Retina (tissue), 1 donor: ENCODE data around the gene SLC27A1.
"Not testable (repeated sequence)": the region's sequence is repeated elsewhere in the genome, so short reads cannot be mapped to it uniquely, and the experiment has no call there.

Experiments
- DNase-seq: peaks from one replicate; pipeline ENCODE4 v3.0.0-alpha.2; 2016

The SLC27A1 gene

DNA sequence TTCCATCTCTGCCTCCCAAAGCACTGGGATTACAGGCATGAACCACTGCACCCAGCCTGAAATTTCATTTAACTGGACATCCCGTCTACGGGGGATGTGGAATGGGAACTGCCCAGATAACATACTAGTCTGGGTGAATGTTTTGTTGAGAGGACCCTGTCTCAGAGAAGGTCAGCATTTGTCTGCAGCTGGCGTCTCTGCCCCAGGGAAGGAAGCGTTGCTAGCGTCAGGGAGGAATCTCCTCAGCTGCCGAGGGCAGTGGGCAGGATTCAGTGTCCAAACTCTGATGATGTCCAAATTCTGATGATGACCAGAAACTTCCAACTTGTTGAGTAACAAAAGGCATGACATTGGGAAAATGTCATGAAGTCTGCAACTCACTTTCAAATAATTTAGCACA, 12.7 kb upstream of the SLC27A1 start:
- no peak for DNase-seq

DNA sequence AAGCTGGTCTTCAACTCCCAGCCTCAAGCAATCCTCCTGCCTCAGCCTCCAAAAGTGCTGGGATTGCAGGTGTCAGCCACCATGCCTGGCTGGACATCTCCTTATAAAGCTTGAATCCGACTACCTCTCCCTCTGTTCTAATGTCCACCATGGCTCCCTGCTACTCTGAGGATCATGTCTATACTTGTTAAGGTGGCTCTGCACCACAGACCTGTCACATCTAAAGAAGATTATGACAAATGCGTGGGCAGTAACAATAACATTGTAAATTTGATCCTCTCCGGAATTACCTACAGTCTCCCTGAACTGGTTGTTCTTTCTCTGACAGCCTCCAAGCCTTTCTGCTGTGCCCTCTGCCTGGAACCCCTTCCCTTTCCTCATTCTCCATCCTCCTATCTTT, 11.4 kb upstream of the SLC27A1 start:
- DNase-seq: no peak

DNA sequence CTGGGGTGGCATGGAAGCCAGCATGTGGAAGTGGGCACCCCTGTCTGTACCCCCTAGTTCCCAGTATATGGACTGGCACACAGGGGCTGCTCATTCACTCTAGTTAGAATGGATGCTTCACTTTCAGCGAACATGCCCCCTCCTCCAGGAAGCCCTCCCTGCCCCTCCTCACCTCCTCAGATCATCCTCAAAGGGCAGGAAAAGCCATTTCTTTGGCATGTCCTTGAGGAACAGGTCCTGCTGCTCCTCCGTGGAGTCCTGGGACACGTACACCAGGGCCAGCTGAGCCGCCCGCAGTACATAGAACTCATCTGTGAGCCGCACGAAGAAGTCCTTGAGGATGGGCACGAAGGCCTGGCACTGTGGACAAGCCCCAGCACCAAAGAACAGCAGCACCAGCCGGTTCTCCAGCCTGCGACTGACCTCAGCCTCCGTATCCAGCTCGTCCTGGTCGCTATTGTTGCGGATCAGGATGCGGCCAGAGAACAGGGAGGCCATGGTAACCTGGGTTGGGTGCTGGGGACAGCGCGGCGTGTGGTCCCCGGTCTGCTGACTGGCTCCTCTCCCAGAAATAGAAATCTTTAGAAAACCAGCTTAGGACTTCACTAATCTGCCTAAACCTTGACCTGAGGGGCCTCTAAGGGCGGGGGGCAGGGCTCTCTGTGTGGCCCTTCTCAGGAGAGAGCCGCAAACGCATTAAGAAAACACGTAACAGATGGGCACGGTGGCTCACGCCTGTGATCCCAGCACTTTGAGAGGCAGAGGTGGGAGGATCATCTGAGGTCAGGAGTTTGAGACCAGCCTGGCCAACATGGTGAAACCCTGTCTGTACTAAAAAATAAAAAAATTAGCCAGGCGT, 9.7 kb upstream of the SLC27A1 start, which contains the start of gene NXNL1:
Gene NXNL1 (minus strand): TSS at position 555 of the 859 bp plus-strand sequence. CDS start 57 bp downstream, at position 498.
- DNase-seq: no peak

DNA sequence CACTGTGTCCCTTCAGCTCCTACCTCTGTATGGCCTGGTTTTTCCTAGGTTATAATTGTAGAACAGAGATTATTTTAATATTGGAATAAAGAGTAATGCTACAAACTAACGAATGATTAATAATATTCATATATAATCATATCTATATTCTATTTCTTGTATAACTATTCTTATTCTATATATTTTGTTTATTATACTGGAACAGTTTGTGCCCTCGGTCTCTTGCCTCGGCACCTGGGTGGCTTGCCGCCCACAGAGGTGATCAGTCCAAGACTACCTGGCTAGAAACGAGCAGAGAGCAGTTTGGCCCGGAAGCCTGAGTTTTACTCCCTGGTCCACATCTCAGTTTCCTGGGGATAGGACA, 3.9 kb upstream of the SLC27A1 start:
- DNase-seq: no peak

DNA sequence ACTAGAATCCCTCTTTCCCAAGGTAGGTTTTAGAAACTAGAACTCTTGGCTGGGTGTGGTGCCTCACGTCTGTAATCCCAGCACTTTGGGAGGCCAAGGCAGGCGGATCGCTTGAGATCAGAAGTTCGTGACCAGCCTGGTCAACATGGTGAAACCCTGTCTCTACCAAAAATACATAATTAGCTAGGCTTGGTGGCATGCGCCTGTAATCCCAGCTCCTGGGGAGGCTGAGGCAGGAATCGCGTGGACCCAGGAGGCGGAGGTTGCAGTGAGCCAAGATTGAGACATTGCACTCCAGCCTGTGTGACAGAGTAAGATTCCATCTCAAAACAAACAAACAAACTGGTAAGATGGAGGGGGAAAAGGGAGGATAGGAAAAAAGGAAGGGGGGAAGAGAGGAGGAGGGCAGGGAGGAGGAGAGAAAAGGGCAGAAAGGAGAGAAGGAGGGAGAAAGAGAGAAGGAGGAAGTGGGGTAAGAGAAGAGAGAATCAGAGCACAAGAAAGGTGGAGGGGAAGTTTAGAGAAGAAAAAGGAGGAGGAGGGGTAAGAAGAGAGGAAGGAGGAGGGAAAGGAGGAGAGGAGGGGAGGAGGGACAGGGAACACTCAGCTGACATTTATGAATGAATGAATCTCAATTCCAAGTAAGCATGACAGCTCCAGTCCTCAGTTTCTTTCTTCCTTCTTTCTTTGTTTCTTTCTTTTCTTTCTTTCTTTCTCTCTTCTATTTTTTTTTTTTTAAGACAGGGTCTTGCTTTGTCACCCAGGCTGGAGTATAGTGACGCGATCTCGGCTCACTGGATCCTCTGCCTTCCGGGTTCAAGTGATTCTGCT, 2.6 kb upstream of the SLC27A1 start:
- DNase-seq: no peak

DNA sequence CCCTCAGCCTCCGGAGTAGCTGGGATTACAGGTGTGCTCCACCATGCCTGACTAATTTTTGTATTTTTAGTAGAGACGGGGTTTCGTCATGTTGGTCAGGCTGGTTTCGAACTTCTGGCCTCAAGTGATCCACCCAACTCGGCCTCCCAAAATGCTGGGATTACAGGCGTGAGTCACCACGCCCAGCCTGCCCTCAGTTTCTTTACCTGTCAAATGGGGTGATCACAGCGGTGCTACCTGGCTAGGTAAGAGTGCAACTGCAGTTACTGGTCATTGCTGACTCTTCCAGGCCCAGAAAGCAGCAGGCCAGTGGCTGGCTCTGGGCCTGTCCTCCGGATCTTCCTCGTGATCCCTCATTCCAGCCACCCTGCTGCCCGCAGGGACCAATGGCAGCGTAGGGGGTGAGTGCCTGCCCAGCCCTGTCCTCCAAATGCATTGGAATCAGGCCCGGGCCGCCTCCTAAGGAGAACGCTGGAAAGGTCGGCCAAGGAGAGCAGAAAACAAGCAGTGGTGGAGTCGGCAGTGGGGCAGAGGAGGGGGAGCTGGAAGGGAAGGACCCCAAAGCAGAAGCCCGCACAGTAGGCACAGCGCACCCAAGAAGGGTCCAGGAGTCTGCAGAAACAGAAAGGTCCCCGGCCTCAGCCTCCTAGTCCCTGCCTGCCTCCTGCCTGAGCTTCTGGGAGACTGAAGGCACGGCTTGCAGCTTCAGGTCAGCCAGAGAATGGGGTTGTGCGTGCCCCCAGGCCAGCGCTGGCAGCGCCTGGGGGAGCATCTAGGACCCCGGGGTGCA, 1.8 kb upstream of the SLC27A1 start:
- no peak for DNase-seq

DNA sequence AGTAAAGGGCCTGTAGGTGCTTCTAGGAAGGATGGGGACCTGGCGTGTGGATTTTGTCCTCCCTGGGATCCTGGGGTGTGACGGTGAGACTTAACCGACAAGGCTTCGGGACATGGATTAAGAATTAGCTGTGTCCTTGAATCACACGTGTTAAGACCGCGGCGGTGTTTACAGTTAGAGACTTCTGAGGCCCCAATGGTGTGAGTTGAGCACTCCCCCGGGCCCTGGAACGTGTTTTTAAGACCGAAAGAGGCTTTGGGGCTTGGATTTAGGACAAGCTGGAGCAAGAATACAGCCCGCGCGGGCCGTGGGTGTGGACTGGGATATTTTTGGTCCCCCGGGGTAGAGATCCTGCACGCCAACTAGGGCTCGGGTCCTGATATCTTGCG, 1.2 kb upstream of the SLC27A1 start:
- DNase-seq: no peak

DNA sequence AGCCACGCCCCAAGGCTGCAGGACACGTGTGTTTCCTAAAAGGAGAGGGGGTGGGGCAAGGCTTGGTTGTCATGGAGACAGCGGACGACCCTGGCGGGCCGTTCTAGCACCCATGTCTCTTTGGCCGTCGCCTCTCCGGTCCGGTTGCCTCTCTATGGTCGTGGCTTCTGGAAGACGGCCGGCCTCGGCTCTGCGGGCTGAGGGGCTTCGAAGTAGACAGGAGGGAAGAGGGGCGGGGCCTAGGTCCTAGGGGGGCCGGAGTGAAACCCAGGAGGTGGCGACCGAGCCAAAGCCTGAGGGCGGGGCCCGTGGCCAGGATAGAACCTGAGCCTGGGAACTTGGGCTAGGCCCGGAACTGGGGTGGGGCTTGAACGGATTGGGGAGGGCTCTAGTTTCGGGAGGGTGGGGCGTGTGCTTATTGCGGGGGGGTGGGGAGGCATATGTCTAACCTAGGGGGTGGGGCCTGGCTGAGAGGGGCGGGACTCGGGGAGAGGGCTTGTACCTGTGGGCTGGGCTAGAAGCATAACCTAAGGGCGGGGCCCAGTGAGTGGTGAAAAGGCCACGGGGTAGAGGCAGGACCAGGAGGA, 750 bp upstream of the SLC27A1 start:
- peak; percentile 86 for DNase-seq

DNA sequence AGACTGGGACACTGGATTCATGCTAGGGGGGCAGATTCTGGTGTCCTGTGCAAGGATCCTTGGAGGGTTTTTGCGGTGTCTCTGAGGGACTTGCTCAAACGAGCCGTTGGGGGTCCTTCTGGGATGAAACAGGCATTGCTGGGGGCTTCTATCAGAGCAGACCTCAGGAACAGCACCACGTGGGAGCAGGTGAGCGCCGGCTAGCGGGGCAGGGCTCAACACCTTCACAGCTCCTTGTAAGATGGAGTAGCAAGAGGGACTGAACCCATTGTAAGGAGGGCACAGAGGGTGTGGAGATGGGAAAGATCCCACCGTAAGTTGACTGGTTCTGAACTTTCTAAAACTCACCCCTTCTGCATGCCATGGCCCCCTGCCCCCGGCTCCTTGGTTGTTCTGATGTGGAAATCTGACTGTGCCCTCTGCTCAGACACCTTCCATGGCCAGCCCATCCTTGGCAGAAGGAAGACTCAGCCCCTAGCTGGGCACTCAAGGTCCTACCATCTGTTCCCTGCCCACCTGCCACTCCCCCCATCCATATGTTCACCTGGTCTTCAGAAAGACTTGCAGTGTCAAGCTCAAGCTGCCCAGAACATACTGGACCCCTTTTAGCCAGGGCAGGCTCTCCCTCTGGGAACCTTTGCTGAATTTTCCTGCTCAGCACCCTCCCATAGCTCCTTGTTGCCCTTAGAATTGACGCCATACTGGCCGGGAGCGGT, 1.2 kb downstream of the SLC27A1 start:
- no peak for DNase-seq

DNA sequence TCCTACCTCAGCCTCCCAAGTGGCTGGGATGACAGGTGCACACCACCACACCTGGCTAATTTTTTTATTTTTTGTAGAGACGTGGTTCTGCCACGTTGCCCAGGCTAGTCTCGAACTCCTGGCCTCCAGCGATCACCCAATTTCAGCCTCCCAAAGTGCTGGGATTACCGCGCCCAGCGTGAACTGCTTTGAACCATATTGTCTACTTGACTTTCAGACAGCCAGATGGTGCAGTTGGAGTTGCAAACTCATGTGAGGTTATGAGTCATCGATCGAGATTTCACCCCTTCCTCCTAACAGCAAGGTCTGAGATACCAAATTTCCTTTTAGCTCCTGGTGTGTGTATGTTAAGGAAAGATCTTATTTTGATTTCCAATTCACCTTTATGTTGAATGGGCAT, 2.7 kb downstream of the SLC27A1 start:
- DNase-seq: no peak

DNA sequence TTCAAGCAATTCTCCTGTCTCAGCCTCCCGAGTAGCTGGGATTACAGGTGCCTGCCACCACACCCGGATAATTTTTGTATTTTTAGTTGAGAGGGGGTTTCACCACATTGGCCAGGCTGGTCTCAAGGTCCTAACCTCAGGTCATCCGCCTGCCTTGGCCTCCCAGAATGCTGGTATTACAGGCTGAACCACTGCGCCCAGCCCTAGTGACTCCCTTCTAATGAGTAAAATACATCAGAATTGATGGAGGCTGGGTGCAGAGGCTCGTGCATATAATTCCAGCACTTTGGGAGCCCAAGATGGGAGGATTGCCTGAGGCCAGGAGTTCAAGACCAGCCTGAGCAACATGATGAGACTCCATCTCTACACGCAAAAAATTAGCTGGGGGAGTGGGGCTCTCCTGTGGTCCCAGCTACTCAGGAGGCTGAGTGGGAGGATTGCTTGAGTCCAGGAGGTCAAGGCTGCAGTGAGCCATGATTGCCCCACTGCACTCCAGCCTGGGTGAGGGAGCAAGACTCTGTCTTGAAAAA, 4.8 kb downstream of the SLC27A1 start:
- DNase-seq: not testable (repeated sequence)

DNA sequence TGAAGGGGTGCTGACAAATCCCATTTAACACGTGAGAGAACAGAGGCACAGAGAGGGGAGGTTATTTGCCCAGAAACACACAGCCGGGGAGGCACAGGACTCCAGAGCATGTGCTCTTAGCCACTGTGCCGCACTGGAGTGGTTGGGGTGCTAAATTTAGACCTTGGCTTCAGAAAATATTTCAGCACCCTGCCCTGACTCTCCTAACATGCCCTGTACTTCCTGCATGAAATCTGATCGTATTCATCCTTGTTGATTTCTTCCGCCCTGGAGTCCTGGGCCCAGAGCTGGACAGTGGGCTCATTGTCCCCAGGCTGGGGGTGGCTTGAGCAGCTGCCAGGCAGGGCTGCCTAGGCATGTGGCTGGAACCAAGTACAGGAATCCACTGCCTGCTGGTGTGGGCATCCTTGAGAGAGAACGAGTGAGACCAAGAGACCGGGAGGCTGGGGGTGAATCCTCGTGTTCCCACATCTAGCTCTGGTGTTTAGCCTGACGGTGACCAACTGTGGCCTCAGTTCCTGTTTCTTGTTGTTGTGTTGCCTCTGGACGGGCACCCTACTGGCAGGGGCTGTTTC, 5.3 kb downstream of the SLC27A1 start:
- DNase-seq: no peak

DNA sequence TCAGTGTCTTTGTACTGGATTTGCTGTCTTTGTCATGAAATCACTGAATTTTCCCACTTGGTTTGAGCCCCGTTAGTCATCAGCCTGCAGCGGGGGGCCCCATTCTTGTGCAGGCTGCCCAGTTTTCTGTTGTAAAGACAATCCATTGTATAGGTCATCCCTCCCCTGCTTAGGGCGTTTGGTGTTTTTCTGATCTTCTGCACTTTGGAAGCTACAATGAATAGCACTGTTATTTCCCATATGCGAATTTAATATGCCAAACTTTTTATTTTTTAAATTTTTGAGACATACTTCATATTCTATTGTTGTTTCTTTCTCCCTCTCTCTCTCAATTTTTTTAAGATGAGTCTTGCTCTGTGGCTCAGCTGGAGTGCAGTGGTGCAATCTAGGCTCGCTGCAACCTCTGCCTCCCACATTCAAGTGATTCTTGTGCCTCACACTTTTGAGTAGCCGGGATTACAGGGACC, 9.0 kb downstream of the SLC27A1 start:
- DNase-seq: no peak

DNA sequence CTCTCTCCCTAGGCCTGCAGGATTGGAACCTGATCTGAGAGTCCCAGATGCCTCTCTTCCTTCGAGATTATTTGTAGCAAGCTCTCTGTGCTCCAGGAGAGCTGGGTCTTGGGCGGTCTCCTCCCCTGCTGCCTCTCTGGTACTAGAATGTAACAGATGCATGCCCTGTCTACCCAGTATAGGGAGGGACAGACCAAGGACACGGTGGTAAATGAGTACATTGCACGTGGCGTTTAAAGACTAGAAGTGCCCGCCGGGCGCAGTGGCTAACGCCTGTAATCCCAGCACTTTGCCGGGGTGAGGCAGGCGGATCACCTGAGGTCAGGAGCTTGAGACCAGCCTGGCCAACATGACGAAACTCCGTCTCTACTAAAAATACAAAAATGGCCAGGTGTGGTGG, 11.7 kb downstream of the SLC27A1 start:
- DNase-seq: no peak

DNA sequence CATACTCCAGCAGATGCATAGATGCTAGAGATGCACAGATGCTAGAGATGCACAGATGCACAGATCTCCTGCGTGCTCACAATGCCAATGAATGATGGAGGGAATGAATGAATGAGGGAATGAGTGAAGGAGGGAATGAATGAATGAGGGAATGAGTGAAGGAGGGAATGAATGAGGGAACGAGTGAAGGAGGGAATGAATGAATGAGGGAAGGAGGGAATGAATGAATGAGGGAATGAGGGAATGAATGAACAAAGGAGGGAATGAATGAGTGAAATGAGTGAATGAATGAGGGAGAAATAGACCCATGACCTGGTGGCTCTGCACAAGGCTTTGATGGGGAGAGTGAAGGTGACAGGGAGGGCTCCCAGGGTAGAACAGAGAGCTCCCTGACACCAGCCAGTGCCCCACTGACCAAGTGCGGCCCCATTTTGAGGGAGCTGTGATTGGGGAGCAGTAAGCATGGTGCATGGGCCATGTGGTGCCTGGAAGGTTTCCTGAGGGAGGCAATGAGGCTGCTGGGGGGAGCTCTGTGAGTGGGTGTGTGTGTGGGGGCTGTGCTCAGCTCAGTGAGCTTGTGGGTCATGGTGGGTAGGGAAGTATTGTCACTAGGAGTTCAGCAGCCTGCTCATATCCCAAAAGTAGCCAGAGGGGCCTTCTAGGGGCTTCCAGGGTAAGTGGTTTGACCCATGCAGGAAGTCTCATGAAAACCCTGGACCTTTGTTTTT, 12.7 kb downstream of the SLC27A1 start:
- no peak for DNase-seq

DNA sequence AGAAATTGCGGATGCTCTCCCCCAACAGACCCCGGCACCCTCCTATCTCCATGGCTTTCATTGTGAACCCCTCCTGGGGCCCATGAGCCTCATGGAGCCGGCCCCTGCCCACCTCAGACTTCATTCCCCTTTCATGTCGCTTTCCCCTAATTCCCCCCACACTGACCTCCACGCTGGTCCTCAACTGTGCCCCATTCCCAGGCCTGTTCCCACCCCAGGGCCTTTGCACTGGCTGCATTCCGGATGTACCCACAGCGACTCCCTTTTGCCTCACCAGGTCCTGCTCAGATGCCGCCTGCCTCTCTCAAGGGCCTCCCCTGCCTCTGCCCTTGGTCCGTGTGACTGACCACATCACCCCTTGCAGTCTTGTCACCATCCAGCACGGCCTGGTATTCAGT, 13.3 kb downstream of the SLC27A1 start:
- DNase-seq: no peak

DNA sequence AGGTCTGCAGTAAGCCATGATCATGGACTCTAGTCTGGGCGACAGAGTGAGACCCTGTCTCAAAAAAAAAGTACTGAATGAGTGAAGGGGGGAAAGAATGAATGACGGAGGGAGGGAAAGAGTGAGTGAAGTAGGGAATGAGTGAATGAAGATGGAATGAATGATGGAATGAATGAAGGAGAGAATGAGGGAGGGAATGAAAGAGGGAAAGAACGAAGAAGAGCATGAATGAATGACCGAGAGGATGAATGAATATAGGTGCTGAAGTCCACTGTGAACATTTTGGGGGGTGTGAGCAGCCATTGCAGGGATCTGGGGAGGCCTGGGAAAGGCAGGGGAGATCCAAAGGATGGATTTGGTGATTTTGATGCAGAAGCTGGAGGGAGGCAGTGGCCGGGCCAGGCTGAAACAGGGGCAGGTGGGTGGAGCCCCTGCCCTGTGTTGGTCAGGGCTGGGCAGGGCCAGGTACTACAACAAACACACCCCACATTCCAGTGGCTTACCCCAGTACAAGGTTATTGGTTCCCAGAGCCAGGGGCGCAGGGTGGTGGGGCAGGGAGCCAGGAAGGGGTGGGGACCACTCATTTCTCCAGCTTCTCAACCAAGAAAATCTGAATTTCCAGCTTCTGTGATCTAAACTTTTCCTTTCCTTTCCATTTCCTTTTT, 14.3 kb downstream of the SLC27A1 start:
- no peak for DNase-seq

DNA sequence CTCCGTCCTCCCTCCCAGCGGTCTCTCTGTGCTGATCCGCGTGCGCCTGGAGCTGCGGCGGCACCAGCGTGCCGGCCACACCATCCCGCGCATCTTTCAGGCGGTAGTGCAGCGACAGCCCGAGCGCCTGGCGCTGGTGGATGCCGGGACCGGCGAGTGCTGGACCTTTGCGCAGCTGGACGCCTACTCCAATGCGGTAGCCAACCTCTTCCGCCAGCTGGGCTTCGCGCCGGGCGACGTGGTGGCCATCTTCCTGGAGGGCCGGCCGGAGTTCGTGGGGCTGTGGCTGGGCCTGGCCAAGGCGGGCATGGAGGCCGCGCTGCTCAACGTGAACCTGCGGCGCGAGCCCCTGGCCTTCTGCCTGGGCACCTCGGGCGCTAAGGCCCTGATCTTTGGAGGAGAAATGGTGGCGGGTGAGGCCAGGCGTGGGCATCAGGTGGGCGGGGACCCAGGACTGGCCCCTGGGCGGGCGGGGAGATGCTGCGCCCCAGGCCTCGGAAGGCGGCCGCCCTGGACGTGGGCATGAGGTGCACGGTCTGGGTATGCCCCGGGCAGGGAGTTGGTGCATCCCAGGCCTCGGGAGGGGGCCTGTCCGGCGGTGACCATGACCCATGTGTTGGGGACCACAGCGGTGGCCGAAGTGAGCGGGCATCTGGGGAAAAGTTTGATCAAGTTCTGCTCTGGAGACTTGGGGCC, 16.4 kb downstream of the SLC27A1 start:
- DNase-seq: no peak
